Erythroblast (primary cell): ENCODE data around the gene CGREF1.

Source experiments
- DNase-seq, 2 experiments: peaks; one replicate each; lab custom pipeline; 2025; lab: John Stamatoyannopoulos, UW
- GATA1 ChIP-seq: IDR thresholded peaks from 2 replicates; pipeline ENCODE4 v1.6.1; 2011; ENCODE audit warnings: low read depth, mild to moderate bottlenecking, control low read depth, low read length, moderate library complexity
- POLR2A ChIP-seq: IDR thresholded peaks from 2 replicates; pipeline ENCODE4 v1.6.1; 2011; ENCODE audit warnings: mild to moderate bottlenecking, low read length

The CGREF1 gene

DNA sequence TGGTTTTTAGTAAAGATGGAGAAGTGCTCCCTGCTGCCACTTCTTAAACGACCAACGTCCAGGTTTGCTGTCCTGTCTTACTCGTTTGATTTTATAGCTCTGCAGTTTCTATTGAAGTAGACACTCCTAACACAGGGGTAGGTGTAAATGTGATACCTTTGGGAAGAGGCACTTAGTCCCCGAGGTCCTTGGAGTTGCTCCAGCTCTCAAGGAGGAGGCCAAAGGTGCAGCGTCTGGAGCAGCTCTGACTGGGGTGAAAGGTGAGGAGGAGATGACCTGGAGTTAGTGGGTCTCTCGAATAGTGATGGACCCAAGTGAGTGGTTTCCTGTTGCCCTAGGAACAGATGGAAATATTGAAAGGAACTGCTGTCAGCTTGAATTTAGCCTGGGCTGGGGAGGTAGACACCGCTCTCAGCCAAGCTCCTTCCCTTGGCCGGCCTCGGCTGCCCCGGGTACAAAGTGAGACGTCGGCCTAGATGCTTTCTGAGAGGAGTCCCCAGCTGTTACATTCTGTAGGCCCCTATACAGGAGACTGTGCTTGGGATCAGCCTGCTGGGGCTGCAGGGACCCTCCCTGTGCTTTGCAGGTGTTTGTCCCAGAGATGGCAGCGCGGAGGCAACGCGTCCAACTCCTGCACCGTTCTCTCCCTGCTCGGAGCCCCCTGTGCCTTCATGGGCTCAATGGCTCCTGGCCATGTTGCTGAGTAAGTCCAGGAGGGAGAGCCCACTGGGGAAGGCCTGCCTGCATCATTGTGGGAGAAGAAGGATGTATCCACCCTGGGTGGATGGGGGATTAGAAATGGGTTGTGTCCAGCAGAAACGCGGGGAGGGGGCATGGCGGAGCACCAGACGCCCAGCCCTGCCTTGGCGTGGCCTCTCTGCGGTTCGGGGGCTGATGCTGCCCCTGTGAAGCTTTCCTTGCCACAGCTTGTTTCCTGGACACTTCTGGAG, 26.9 kb downstream of the CGREF1 start:
- DNase-seq = no peak
- no peak for TF ChIP-seq POLR2A

DNA sequence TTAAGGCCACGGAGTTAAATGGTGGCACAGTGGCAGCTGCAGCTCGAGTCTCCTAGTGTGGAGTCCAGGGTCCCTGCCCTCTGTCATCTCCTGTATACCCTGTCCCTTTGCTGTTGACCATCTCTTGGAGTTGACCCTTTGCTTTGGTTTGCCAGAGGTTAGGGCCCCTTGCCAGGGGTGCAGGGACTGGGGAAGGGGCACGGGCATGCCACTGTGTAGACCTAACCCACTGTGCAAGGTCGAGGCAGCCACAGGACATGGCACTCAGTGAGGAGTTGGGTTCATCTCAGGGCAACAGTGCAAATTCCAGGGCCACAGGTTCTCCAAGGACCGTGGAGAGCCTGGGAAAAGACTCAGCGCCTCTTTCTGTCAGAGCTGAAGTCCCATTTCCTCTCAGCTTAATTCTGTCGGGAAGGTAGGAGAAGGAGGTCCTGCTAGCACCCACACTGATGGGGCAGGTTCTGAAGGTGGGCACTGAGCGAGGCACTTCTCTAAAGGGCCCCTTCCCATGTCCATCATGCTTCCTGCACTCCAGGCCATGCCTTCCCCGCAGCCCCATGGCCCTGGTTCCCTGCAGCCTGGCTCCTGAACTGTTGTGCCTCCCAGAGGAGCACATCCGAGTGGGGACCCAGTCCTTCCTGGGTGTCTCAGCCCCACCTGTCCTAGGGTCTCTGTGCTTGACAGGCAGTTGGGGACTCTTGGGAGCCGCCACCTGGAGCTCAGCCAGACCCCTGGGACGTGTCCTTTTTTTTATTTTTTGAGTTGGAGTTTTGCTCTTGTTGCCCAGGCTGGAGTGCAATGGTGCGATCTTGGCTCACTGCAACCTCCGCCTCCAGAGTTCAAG, 29.6 kb downstream of the CGREF1 start:
- TF ChIP-seq POLR2A (no peak), GATA1 (no peak)
- DNase-seq = no peak

GRCh38 chr2:27088634-27089033, 30.3 kb downstream of the CGREF1 start:
- TF ChIP-seq POLR2A (no peak), GATA1 (no peak)
- peak; percentile 45 to 61 for DNase-seq

- TF ChIP-seq GATA1 = no peak
- no peak for TF ChIP-seq POLR2A
- DNase-seq = no peak
These were observed 31.0 kb downstream of the CGREF1 start for GRCh38 chr2:27087823-27088410.

DNA sequence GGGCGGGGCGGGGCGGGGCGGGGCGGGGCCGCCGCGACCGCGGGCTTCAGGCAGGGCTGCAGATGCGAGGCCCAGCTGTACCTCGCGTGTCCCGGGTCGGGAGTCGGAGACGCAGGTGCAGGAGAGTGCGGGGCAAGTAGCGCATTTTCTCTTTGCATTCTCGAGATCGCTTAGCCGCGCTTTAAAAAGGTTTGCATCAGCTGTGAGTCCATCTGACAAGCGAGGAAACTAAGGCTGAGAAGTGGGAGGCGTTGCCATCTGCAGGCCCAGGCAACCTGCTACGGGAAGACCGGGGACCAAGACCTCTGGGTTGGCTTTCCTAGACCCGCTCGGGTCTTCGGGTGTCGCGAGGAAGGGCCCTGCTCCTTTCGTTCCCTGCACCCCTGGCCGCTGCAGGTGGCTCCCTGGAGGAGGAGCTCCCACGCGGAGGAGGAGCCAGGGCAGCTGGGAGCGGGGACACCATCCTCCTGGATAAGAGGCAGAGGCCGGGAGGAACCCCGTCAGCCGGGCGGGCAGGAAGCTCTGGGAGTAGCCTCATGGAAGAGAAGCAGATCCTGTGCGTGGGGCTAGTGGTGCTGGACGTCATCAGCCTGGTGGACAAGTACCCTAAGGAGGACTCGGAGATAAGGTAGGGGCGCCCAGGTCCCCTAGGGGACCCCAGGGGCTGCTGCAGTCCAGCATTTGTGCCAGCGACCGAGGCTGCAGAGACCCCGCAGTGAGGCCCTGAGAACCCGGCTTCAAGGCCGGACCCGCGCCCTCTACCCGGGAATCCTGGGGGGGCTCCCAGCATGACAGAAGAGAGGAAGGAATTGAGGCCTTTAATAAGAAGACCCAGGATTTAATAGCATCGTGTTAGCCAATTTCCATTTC, 32.0 kb downstream of the CGREF1 start, which contains the start of gene KHK:
TSS of gene KHK (plus strand) at position 49 of the 870 bp plus-strand sequence. CDS start at position 537, 488 bp downstream.
- TF ChIP-seq POLR2A (no peak), GATA1 (no peak)
- peak in 1 of 2 experiments; percentile 41 for DNase-seq

GRCh38 chr2:27086090-27086723, 32.7 kb downstream of the CGREF1 start:
- TF ChIP-seq POLR2A = peak; percentile 57
- no peak for TF ChIP-seq GATA1
- DNase-seq = peak; percentile 95 to 97

GRCh38 chr2:27085673-27086089, 33.2 kb downstream of the CGREF1 start:
- TF ChIP-seq GATA1 = no peak
- TF ChIP-seq POLR2A = peak; percentile 50
- peak; percentile 76 to 78 for DNase-seq

GRCh38 chr2:27085062-27085672, 33.8 kb downstream of the CGREF1 start:
- no peak for TF ChIP-seq POLR2A
- no peak for TF ChIP-seq GATA1
- DNase-seq = no peak

- no peak for DNase-seq
These were observed 34.4 kb downstream of the CGREF1 start for GRCh38 chr2:27084297-27085061.

DNA sequence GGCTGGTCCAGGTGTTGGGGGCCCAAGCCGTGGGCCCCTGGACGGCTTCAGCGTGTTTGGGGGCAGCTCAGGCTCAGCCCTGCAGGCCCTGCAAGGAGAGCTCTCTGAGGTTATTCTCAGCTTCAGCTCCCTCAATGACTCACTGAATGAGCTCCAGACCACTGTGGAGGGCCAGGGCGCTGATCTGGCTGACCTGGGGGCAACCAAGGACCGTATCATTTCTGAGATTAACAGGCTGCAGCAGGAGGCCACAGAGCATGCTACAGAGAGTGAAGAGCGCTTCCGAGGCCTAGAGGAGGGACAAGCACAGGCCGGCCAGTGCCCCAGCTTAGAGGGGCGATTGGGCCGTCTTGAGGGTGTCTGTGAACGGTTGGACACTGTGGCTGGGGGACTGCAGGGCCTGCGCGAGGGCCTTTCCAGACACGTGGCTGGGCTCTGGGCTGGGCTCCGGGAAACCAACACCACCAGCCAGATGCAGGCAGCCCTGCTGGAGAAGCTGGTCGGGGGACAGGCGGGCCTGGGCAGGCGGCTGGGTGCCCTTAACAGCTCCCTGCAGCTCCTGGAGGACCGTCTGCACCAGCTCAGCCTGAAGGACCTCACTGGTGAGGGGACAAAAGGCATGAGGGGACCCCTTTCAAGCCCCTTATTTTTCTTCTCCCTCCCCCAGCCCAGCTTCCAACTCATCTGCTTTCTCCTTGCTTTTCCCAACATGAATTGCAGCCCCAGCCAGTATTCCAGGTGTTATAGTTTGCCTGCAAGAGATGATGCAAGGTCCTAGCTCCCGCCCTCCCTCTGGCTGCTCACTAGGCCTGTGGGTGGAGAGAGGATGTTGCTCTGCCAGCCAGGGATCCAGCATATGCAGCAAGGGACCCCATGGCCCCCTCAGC, 35.3 kb downstream of the CGREF1 start:
- DNase-seq = no peak
- no peak for TF ChIP-seq POLR2A
- no peak for TF ChIP-seq GATA1

More at GRCh38 chr2:27084297-27085061, 34.4 kb downstream of the CGREF1 start:
- TF ChIP-seq POLR2A (no peak), GATA1 (no peak)

DNA sequence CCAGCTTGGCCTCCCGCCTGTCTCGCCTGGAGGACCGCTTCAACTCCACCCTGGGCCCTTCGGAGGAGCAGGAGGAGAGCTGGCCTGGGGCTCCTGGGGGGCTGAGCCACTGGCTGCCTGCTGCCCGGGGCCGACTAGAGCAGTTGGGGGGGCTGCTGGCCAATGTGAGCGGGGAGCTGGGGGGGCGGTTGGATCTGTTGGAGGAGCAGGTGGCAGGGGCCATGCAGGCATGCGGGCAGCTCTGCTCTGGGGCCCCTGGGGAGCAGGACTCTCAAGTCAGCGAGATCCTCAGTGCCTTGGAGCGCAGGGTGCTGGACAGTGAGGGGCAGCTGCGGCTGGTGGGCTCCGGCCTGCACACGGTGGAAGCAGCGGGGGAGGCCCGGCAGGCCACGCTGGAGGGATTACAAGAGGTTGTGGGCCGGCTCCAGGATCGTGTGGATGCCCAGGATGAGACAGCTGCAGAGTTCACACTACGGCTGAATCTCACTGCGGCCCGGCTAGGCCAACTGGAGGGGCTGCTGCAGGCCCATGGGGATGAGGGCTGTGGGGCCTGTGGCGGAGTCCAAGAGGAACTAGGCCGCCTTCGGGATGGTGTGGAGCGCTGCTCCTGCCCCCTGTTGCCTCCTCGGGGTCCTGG, 36.0 kb downstream of the CGREF1 start:
- no peak for DNase-seq
- TF ChIP-seq POLR2A (no peak), GATA1 (no peak)
